Endothelial cell of umbilical vein (primary cell): ENCODE data around the gene SLC35F3. TPM values are rescaled to one million over a fixed set of nuclear protein-coding genes. Genes with fewer than 3 reads are reported as not detected.

Experiments
- BruUV-seq: library from RNA; stranded (reverse); fragments of 400-500 nt; replicated peaks from 2 replicates; lab custom pipeline; 2021; lab: Mats Ljungman, UMichigan
- CTCF ChIA-PET: fragments of 300-600, 350-600 bp; sonication (Branson Sonifier 250); formaldehyde crosslinking; loops from one replicate; lab custom pipeline; 2021; ENCODE audit warnings: antibody characterized with exemption, inconsistent platforms; lab: Charles Lee
- POLR2A ChIA-PET: fragments of 300-600, 350-600 bp; sonication (Branson Sonifier 250); formaldehyde crosslinking; loops from one replicate; lab custom pipeline; 2021; ENCODE audit warnings: antibody characterized with exemption, inconsistent platforms; lab: Charles Lee
- DNase-seq: peaks from one replicate; pipeline ENCODE4 v3.0.0-alpha.2; 2011; ENCODE audit warnings: low read depth, low spot score
- FAIRE-seq: peaks from 2 replicates; lab custom pipeline; 2011; peaks lifted over from hg19 to GRCh38; lab: Jason Lieb, UNC
- H2AFZ ChIP-seq: 2 replicates; pipeline ENCODE4 v1.6.0; 2012; ENCODE audit warnings: low read depth, low read length, control low read depth, inconsistent platforms
- H3K27ac ChIP-seq: 2 replicates; pipeline ENCODE4 v1.5.1; 2011; ENCODE audit warnings: low read depth, mild to moderate bottlenecking, control low read depth, low read length, moderate library complexity; ENCODE audit not compliant: insufficient read depth
- H3K27me3 ChIP-seq, 2 experiments: 2 replicates each; pipeline versions ENCODE4 v1.6.0 to v1.6.1; 2011; ENCODE audit warnings: low read length in 2 of 2, mixed read lengths in 1 of 2; ENCODE audit not compliant: control insufficient read depth in 2 of 2, insufficient read depth in 2 of 2
- H3K36me3 ChIP-seq, 2 experiments: 2 replicates in 1 of 2; 3 replicates in 1 of 2; pipeline ENCODE4 v1.5.1; 2011; ENCODE audit warnings: low read length in 2 of 2, mild to moderate bottlenecking in 1 of 2, moderate library complexity in 1 of 2; ENCODE audit not compliant: control insufficient read depth in 2 of 2, insufficient read depth in 2 of 2; ENCODE audit errors: extremely low read depth in 1 of 2
- H3K4me1 ChIP-seq: 3 replicates; pipeline ENCODE4 v1.5.1; 2011; ENCODE audit warnings: mild to moderate bottlenecking, low read length; ENCODE audit not compliant: control insufficient read depth, insufficient read depth; ENCODE audit errors: extremely low read depth
- H3K4me2 ChIP-seq: 2 replicates; pipeline ENCODE4 v1.6.1; 2011; ENCODE audit warnings: low read length, control low read depth, mixed read lengths; ENCODE audit not compliant: insufficient read depth
- H3K4me3 ChIP-seq, 3 experiments: fragments of 200-600 bp in 1 of 3; sonication (generic), shearing (Covaris generic) in 1 of 3; replicated peaks in 1 of 3; 2 replicates each; pipeline ENCODE4 v1.5.1; 2011 to 2016; ENCODE audit warnings: control low read depth in 3 of 3, low read length in 3 of 3, mild to moderate bottlenecking in 2 of 3, inconsistent platforms in 1 of 3, low read depth in 1 of 3, moderate library complexity in 1 of 3; ENCODE audit not compliant: insufficient read depth in 1 of 3
- H3K79me2 ChIP-seq: 2 replicates; pipeline ENCODE4 v1.6.0; 2012; ENCODE audit warnings: low read length, inconsistent platforms; ENCODE audit not compliant: control insufficient read depth, insufficient read depth
- H3K9ac ChIP-seq: replicated peaks from 2 replicates; pipeline ENCODE3; 2011; ENCODE audit warnings: low read length, control low read depth; ENCODE audit not compliant: insufficient read depth; ENCODE audit errors: extremely low read depth
- H3K9me1 ChIP-seq: replicated peaks from 3 replicates; pipeline ENCODE4 v1.6.0; 2011; ENCODE audit warnings: mild to moderate bottlenecking, low read length; ENCODE audit not compliant: control insufficient read depth, insufficient read depth; ENCODE audit errors: extremely low read depth
- H3K9me3 ChIP-seq: replicated peaks from 2 replicates; pipeline ENCODE4 v1.5.1; 2012; ENCODE audit warnings: low read length, inconsistent platforms; ENCODE audit not compliant: control insufficient read depth, insufficient read depth
- H4K20me1 ChIP-seq: replicated peaks from 2 replicates; pipeline ENCODE3; 2011; ENCODE audit warnings: mild to moderate bottlenecking, low read length; ENCODE audit not compliant: control insufficient read depth, insufficient read depth; ENCODE audit errors: extremely low read depth
- CTCF ChIP-seq, 2 donors: IDR thresholded peaks; 1 replicate in 1 of 2; 2 replicates in 1 of 2; pipeline ENCODE4 v1.5.1; 2011; ENCODE audit warnings: low read length in 2 of 2, mild to moderate bottlenecking in 2 of 2, moderate library complexity in 2 of 2, control low read depth in 1 of 2, inconsistent platforms in 1 of 2, low read depth in 1 of 2; ENCODE audit not compliant: insufficient read depth in 1 of 2; ENCODE audit errors: extremely low read depth in 1 of 2
- EZH2 ChIP-seq: IDR thresholded peaks from 2 replicates; pipeline ENCODE4 v1.6.1; 2012; ENCODE audit warnings: borderline replicate concordance, low read depth, mild to moderate bottlenecking, moderate library complexity, low read length, inconsistent platforms; ENCODE audit not compliant: severe bottlenecking
- FOS ChIP-seq: IDR thresholded peaks from 2 replicates; pipeline ENCODE4 v1.6.1; 2011; ENCODE audit warnings: mild to moderate bottlenecking, low read length, moderate library complexity, borderline replicate concordance; ENCODE audit not compliant: insufficient read depth
- GATA2 ChIP-seq: IDR thresholded peaks from 2 replicates; pipeline ENCODE4 v1.7.0; 2011; ENCODE audit warnings: low read depth, mild to moderate bottlenecking, moderate library complexity, mixed read lengths, low read length; ENCODE audit not compliant: insufficient read length, insufficient read depth
- JUN ChIP-seq: IDR thresholded peaks from 2 replicates; pipeline ENCODE4 v1.6.1; 2011; ENCODE audit warnings: borderline replicate concordance, low read depth; ENCODE audit not compliant: insufficient read length, insufficient read depth
- MYC ChIP-seq: IDR thresholded peaks from one replicate; pipeline ENCODE4 v1.6.1; 2011; ENCODE audit warnings: mild to moderate bottlenecking, low read depth, low read length
- POLR2AphosphoS5 ChIP-seq: IDR thresholded peaks from 2 replicates; pipeline ENCODE4 v1.6.1; 2012; ENCODE audit warnings: low read depth, mild to moderate bottlenecking, control low read depth, low read length, moderate library complexity; ENCODE audit not compliant: insufficient read depth
- dilution Hi-C: fragments of 300-500 bp; cut with MboI; formaldehyde crosslinking; loops from one replicate; pipeline ENCODE4 v1.15.0; 2019; ENCODE audit warnings: low sequenced_read_pairs; ENCODE audit not compliant: extremely low pct_ligation_motif_present
- intact Hi-C: fragments of 100-400 bp; cut with micrococcal nuclease; formaldehyde crosslinking; loops from one replicate; pipeline ENCODE4 v1.10.0; 2022
- polyA plus RNA-seq, 4 experiments: library from polyadenylated mRNA; depleted of rRNA in 3 of 4; stranded (reverse) in 3 of 4; unstranded in 1 of 4; fragments of >200 nt; gene quantifications; 2 replicates each; pipeline versions ENCODE4 v1.2.1 to v1.2.3, GENCODE V29; 2011 to 2012; ENCODE audit warnings: missing spikeins in 1 of 4
- total RNA-seq: library from RNA; stranded (reverse); gene quantifications from 2 replicates; pipeline ENCODE4 v1.2.3, GENCODE V29; 2021

The SLC35F3 gene
- total and polyA plus RNA-seq, 2 donors (not counting 3 experiments of a cell fraction or from before 2014, with no cell fraction given), result not detected

GRCh38 chr1:234019387-234019786, 114.9 kb downstream of the SLC35F3 start:
- no peak overlapping the region for H3K9ac ChIP-seq
- FAIRE-seq (no peak), DNase-seq (no peak)
- dilution Hi-C loops (no loop called here), intact Hi-C loops (no loop called here)
- H3K9me1 ChIP-seq, result no peaks in the 10 kb centered on the region
- H3K4me1 ChIP-seq, result no peaks in the 10 kb centered on the region
- TF ChIP-seq JUN, result no peak
- TF ChIP-seq FOS, result no peak
- TF ChIP-seq CTCF (IDR thresholded peaks at IDR 0.05; ENCODE audit: extremely low read depth in 1 of 2, insufficient read depth in 1 of 2, low read depth in 1 of 2, low read length in 2 of 2), result no peak
- no peak for TF ChIP-seq MYC
- TF ChIP-seq POLR2AphosphoS5, result no peak
- TF ChIP-seq EZH2, result no peak
- ChIA-PET POLR2A (no interaction called here), CTCF (no interaction called here)
- no peaks in the 10 kb centered on the region for H4K20me1 ChIP-seq
- H3K27me3 ChIP-seq, result no peaks in the 10 kb centered on the region
- no TSS peak for BruUV-seq
- H2AFZ ChIP-seq, result no peak overlapping the region
- no peaks in the 10 kb centered on the region for H3K79me2 ChIP-seq
- H3K9me3 ChIP-seq, result no peaks in the 10 kb centered on the region
- no peak overlapping the region for H3K4me2 ChIP-seq
- H3K4me3 ChIP-seq, result no peak overlapping the region
- no peak overlapping the region for H3K27ac ChIP-seq
- H3K36me3 ChIP-seq, result no peaks in the 10 kb centered on the region

GRCh38 chr1:234022302-234022701, 117.8 kb downstream of the SLC35F3 start:
- Histone ChIP-seq H3K4me3 (no peak overlapping the region), H3K27me3 (no peaks in the 10 kb centered on the region), H3K79me2 (no peaks in the 10 kb centered on the region), H3K4me1 (no peaks in the 10 kb centered on the region), H3K27ac (no peak overlapping the region), H3K9me1 (no peaks in the 10 kb centered on the region), H3K9me3 (no peaks in the 10 kb centered on the region), H4K20me1 (no peaks in the 10 kb centered on the region), H3K4me2 (no peak overlapping the region), H2AFZ (no peak overlapping the region), H3K9ac (no peak overlapping the region), H3K36me3 (no peaks in the 10 kb centered on the region)
- DNase-seq (no peak), FAIRE-seq (no peak)
- intact Hi-C loops, result no loop called here
- BruUV-seq, result no TSS peak
- POLR2A ChIA-PET, result no interaction called here
- dilution Hi-C loops, result no loop called here
- TF ChIP-seq GATA2 (no peak), EZH2 (no peak)
- CTCF ChIA-PET, result no interaction called here
